Stimulated activated CD8-positive, alpha-beta memory T cell treated with anti-CD3 and anti-CD28 coated beads, Interleukin-12 subunit alpha, Interleukin-12 subunit beta, amount 100 ng/mL, for 1 hour (primary cell): Measurements from ENCODE around the gene TIMD4.
A peak's percentile ranks its signal among the peaks of the same experiment; 100 is the strongest.
"Not testable (repeated sequence)": the region's sequence is repeated elsewhere in the genome, so short reads cannot be mapped to it uniquely, and the experiment has no call there.

Experiments used
- DNase-seq: peaks from one replicate; pipeline ENCODE4 v3.0.0-alpha.2; 2020; ENCODE audit warnings: low read depth

Gene TIMD4

GRCh38 chr5:156963125-156963524 is at the start of gene TIMD4:
Gene TIMD4 (minus strand): TSS chr5:156963226. CDS start chr5:156963198, 28 bp downstream.
- no peak for DNase-seq

GRCh38 chr5:157006262-157006661 is 43.2 kb upstream of the TIMD4 start:
- DNase-seq: no peak

GRCh38 chr5:157004893-157005551 is 42.0 kb upstream of the TIMD4 start:
- DNase-seq: no peak

GRCh38 chr5:156991714-156992113 is 28.7 kb upstream of the TIMD4 start:
- no peak for DNase-seq

GRCh38 chr5:156984064-156984463 is 21.0 kb upstream of the TIMD4 start:
- no peak for DNase-seq

- no peak for DNase-seq
Measured at GRCh38 chr5:156981481-156981880, 18.5 kb upstream of the TIMD4 start.

GRCh38 chr5:156974328-156974727 is 11.3 kb upstream of the TIMD4 start:
- DNase-seq: no peak

GRCh38 chr5:156971848-156972525 is 9.0 kb upstream of the TIMD4 start:
- no peak for DNase-seq

- no peak for DNase-seq
Measured at GRCh38 chr5:156971415-156971814, 8.4 kb upstream of the TIMD4 start.

- not testable (repeated sequence) for DNase-seq
Measured at GRCh38 chr5:156967386-156967785, 4.4 kb upstream of the TIMD4 start.

- no peak for DNase-seq
Measured at GRCh38 chr5:156956321-156956720, 6.7 kb downstream of the TIMD4 start.

GRCh38 chr5:156951359-156951758 is 11.7 kb downstream of the TIMD4 start:
- no peak for DNase-seq

GRCh38 chr5:156950716-156951115 is 12.3 kb downstream of the TIMD4 start:
- DNase-seq: no peak

GRCh38 chr5:156949424-156949823 is 13.6 kb downstream of the TIMD4 start:
- no peak for DNase-seq

- no peak for DNase-seq
Measured at GRCh38 chr5:156947925-156948324, 15.1 kb downstream of the TIMD4 start.

- DNase-seq: no peak
Measured at GRCh38 chr5:156942064-156942463, 21.0 kb downstream of the TIMD4 start.

GRCh38 chr5:156940462-156940861 is 22.6 kb downstream of the TIMD4 start:
- DNase-seq: not testable (repeated sequence)

GRCh38 chr5:156936972-156937371 is 26.1 kb downstream of the TIMD4 start:
- DNase-seq: no peak

- DNase-seq: peak; percentile 22
Measured at GRCh38 chr5:156934450-156935211, 28.4 kb downstream of the TIMD4 start.

GRCh38 chr5:156929366-156929948 is 33.6 kb downstream of the TIMD4 start:
- DNase-seq: no peak

GRCh38 chr5:156927545-156927944 is 35.5 kb downstream of the TIMD4 start:
- no peak for DNase-seq

- not testable (repeated sequence) for DNase-seq
Measured at GRCh38 chr5:156925767-156926166, 37.3 kb downstream of the TIMD4 start.
